Stimulated activated CD8-positive, alpha-beta memory T cell treated with anti-CD3 and anti-CD28 coated beads, Interleukin-2, amount 100 ng/mL, for 48 hours (primary cell): Measurements from ENCODE around the gene PDSS2.

Source experiments
- DNase-seq, 2 donors: peaks; one replicate each; pipeline ENCODE4 v3.0.0-alpha.2; 2020; ENCODE audit warnings: low read depth in 2 of 2

Gene PDSS2

GRCh38 chr6:107361753-107362604, 97.4 kb downstream of the PDSS2 start:
- no peak for DNase-seq

DNA sequence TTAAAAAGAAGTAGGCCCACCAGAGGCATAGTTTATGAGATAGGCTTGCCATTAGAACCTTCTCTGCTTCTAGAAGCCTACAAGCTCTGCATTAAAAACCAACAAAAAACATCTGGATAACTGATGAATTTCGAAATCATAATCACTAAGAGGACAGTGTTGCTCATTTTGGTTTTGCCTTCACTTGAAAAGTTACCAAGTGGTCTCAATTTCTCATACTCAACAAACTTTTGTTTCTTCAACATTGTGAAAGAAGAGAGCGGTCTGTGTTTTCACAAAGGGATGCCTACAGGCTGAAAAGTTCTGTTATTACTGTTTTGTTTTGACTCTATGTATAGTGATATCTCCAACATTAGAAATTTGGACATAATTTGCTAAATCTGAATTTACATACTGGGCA, 98.9 kb downstream of the PDSS2 start:
- no peak for DNase-seq

- DNase-seq, result no peak
These were observed 101.5 kb downstream of the PDSS2 start for GRCh38 chr6:107357842-107358241.

DNA sequence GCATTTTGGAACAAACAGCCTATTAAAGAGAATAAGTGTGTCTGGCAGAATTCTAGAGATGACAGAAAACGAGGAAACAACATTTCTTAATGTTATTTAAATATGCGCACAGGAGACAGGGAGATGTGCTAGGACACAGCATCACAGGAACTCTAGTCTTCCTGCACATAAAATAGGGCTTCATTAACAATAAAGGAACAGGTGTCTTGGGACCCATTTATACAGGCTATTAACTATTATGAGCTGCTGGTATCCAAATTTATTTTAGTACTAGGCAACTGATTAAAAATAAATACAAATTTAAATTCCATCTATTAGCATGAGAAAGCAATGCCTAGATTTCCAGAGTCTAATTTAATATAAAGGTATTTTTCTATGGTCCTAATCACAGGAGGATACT, 102.3 kb downstream of the PDSS2 start:
- DNase-seq, result no peak

DNA sequence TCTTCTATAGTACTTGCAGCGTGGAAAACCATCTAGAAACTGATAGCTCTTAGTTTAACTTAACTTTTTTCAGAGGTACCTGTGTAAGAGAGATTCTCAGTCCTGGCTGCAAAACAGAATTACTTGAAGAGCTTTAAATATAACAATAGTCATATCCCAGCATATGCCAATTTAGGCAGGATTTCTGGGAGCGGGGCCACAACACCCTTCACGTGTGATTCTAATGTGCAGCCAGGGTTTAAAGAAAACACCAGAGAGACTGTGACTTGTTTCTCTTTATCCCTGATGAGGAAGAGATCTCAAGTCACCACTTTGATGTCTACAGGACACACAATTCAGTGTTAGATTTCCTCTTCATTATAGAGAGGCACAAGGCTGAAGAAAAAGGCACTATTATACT, 103.7 kb downstream of the PDSS2 start:
- DNase-seq, result no peak

GRCh38 chr6:107354451-107354850, 104.9 kb downstream of the PDSS2 start:
- no peak for DNase-seq

DNA sequence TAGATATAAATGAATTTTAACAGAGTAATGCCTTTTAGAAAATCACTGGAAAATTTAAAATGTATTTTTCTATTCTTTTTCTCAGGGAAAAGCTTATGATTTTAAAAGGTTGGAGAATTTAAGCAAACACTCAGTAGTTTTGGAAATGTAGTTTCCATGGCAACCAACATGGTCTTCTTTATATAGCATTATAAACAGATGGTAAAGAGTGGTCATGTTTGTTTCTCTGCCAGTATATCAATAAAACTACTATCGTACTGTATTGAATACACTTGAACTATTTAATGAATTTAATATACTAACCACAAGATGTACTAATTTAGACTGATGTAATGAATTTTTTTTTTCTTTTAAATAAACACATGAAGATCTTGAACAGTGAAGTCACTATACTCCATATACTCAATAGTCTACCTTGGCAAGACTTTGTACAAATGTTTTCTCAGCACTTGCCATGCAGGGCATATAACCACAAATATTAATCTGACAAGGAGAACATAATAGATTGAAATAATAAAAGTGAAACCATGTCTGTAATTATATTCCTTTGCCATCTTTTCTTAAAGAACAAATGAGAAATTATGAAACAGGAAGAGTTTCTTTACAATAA, 105.5 kb downstream of the PDSS2 start:
- DNase-seq, result no peak

DNA sequence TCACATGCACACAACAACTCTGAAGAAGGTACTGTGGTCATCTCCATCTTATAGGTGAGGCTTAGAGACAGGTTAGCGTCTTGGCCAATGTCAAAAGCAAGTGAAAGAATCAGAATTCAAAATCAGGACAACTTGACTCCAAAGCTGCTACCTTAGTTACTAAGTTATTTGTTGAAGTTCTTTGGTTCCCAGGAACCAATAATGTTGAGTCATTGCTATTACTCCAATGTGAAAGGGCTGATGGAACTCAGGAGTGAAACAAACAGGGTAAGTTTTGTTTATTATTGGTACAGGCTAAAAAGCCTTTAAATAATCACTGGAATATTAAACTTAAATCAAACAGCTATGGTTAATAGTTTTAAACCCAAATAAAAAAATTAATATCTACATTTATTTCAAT, 111.1 kb downstream of the PDSS2 start:
- DNase-seq, result no peak

DNA sequence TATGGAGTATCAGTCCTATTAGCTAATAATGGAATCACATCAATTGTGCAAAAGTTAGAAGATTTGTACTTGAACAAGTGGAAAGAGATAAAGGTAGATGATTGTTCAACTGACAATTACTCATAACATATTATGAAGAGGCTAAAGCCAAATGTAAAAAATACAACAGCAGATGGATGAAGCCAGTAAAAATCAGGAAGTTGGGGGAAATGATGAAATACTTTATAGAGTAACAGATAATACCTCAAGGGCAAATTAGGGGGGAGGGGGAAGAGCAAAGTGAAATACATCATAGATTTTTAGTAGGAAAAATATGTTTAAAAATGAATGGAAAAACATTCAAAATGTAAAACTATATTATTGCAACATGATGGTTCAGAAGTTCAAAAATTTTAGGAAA, 114.0 kb downstream of the PDSS2 start:
- no peak for DNase-seq

GRCh38 chr6:107344981-107345380, 114.4 kb downstream of the PDSS2 start:
- no peak for DNase-seq

GRCh38 chr6:107344383-107344782, 115.0 kb downstream of the PDSS2 start:
- DNase-seq, result no peak

- no peak for DNase-seq
These were observed 117.2 kb downstream of the PDSS2 start for GRCh38 chr6:107342144-107342543.

- no peak for DNase-seq
These were observed 118.5 kb downstream of the PDSS2 start for GRCh38 chr6:107340881-107341280.

GRCh38 chr6:107337191-107337741, 122.1 kb downstream of the PDSS2 start:
- no peak for DNase-seq

GRCh38 chr6:107334026-107334425, 125.3 kb downstream of the PDSS2 start:
- DNase-seq, result no peak

DNA sequence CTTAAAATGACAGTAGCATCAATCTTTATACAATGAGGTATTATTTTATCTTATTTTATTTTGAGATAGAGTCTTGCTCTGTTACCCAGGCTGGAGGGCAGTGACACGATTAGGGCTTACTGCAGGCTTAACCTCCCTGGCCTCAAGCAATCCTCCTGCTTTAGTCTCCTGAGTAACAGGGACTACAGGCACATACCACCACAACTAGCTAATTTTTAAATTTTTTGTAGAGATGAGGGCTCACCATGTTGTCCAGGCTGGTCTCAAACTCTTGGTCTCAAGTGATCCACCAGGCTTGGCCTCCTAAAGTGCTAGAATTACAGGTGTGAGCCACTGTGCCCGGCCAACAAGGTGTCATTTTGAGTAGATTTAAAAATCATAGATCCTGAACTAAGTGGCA, 125.9 kb downstream of the PDSS2 start:
- no peak for DNase-seq

DNA sequence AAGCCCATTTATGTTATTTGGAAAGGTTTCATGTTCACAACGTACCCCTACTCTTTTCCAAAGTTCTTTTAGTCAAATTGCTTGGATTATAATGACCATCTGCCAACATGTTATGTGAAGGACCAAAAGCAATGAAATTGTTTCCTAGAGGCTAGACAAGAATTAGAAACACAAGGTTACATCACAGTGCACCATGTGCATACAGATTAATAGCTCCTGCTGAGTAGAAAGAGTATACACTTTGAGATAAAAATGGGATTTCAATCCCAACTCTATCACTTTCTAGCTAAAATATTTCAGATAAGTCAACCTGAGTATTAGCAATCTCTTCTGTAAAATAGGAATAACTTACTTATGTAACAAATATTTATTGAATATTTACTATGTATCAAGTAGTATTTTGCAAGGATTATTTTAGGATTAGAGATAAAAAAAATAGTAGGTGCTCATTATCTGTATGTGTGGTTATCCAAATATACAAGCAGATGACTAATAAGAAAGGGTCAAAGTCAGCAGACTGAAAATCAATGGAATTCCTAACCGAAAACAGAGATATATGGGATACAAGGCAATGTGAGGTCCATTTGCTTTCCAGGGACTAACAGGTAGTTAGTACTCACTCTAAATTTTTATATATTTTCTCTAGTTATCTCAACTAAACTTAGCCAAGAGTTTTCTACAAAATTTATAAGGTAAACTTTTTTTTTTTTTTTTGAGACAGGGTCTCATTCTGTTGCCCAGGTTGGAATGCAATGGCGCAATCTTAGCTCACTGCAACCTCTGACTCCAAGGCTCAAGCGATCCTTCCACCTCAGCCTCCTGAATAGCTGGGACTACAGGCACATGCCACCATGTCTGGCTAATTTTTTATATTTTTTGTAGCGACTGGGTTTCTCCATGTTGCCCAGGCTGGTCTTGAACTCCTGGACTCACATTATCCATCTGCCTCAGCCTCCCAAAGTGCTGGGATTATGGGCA, 127.7 kb downstream of the PDSS2 start:
- DNase-seq, result no peak

- DNase-seq, result no peak
These were observed 129.2 kb downstream of the PDSS2 start for GRCh38 chr6:107330168-107330567.

DNA sequence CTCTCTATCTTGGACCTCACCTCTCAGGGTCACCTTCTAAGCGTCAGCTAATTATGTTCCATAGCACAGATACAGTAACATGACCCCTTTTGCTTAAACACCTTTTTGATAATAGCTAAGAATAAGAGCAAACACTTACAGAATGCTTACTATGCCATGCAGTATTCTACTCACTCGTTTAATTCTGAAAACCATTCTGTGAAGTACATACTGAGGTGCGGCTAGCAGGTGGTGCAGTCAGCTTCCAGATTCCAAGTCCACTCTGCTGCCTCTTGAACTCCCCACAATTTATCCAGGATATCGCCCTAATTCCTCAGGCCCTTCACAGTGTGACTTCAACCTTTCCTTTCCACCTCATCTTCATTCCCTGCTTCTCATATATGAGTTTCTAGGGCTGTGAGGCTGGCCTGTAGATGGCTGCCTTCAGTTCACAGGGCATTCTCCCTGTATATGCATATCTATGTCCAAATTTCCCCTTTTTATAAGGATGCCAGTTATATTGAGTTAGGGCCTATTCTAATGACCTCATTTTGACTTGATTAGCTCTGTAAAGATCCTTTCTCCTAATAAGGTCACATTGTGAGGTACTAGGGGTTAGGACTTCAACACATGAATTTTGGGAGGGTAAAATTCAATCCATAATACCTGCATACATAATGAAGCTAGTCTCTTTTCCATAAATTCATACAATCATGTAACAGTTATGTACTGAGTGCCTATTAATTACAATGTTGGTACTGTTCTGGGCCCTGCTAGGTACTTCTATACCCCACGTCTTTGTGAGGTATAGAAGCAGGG, 130.1 kb downstream of the PDSS2 start:
- no peak for DNase-seq

GRCh38 chr6:107328081-107328480, 131.3 kb downstream of the PDSS2 start:
- DNase-seq, result no peak

DNA sequence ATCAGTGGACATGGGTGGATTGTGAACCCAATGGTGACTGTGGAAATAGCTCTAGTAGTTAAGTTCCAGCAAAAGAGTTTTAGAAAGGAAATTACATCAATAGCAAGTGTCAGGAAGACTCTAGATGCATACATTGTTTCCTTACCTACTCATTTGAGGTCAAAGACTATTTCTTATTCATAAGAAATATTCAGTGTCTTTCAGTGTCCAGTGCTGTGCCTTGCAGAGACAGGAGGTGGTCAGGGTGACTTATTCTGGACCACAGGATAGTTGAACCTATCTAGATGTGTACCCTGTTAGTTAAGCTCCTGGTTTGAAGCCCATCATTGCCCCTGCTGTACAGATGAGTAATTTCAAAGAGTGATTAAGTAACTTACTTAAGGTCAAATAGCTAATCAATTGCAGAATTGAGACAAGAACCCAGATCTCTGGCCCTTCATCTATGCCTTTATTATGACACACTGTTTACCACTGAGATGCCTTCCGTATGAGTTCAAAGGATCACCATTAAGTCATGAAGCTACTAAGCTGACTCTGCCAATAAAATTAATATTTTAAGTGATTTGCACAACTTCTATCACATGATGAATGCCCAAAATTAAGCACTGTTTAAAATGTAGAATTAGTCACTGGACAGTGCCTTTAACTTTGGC, 136.1 kb downstream of the PDSS2 start:
- DNase-seq, result no peak
